Colonic mucosa (tissue), 4 donors: ENCODE measurements around the gene EDN3. TPM values are rescaled to one million over a fixed set of nuclear protein-coding genes. Genes with fewer than 3 reads are reported as not detected.
"Not testable (repeated sequence)": the region's sequence is repeated elsewhere in the genome, so short reads cannot be mapped to it uniquely, and the experiment has no call there.

Experiments used
- DNase-seq: peaks from one replicate; pipeline ENCODE4 v3.0.0-alpha.2; 2020
- H3K27ac ChIP-seq: fragments of 200-600 bp; one replicate; pipeline ENCODE4 v1.8.0; 2021
- H3K27me3 ChIP-seq: fragments of 200-600 bp; one replicate; pipeline ENCODE4 v1.8.0; 2021
- H3K36me3 ChIP-seq: fragments of 200-600 bp; one replicate; pipeline ENCODE4 v1.8.0; 2021
- H3K4me1 ChIP-seq: fragments of 200-600 bp; one replicate; pipeline ENCODE4 v1.8.0; 2021; ENCODE audit warnings: mild to moderate bottlenecking
- H3K4me3 ChIP-seq: fragments of 200-600 bp; one replicate; pipeline ENCODE4 v1.8.0; 2021
- H3K9ac ChIP-seq, 2 donors: one replicate each; pipeline ENCODE4 v1.7.0; 2013; ENCODE audit warnings: control low read depth in 2 of 2, low read depth in 2 of 2, low read length in 2 of 2
- H3K9me3 ChIP-seq: fragments of 200-600 bp; one replicate; pipeline ENCODE4 v1.8.0; 2021
- intact Hi-C: fragments of 100-400 bp; cut with DNase I; formaldehyde crosslinking; loops from one replicate; pipeline ENCODE4 v1.14.1; 2022
- total RNA-seq, 2 donors: library from RNA; stranded (reverse); fragmentation: NEBNext Ultra II Directional in 1 of 2; extraction: Animal tissue kit (Norgen Biotek cat#: 25700) in 1 of 2; gene quantifications; one replicate each; pipeline ENCODE4 v1.2.1, GENCODE V29; 2021
- TF ChIP-seq, protein P1 (sequence below): fragments of 200-600 bp; IDR thresholded peaks from one replicate; pipeline ENCODE4 v1.8.0; 2022; ENCODE audit warnings: antibody characterized with exemption, mild to moderate bottlenecking
- donor health status: healthy.
- donor health status: DM: no; HTN: no; CAD: no.
- donor health status: DM: no; HTN: no; CAD: no.

Gene EDN3
- total RNA-seq, 2 donors from 2014 or later, result 11.7 to 28.8 TPM

DNA sequence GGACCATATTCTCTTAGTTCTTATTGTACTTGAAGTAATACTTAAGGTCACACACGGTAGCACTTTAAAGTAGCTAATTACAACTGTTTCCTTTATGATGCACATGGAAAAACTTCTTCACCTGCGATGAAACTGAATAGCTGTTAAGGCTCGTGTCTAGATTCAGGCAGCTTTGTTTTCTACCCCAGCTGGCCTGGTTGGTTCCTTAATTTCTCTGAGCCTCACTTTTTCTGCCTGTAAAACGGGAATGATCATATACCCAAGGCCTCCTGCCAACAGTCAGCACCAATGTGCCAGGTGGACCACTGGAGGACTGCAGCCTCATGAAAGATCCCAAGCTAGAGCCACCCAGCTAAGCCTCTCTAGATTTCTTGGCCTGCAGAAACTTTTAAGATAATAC, 35.0 kb downstream of the EDN3 start:
- intact Hi-C loops, result no loop called here
- TF ChIP-seq, protein P1, sequence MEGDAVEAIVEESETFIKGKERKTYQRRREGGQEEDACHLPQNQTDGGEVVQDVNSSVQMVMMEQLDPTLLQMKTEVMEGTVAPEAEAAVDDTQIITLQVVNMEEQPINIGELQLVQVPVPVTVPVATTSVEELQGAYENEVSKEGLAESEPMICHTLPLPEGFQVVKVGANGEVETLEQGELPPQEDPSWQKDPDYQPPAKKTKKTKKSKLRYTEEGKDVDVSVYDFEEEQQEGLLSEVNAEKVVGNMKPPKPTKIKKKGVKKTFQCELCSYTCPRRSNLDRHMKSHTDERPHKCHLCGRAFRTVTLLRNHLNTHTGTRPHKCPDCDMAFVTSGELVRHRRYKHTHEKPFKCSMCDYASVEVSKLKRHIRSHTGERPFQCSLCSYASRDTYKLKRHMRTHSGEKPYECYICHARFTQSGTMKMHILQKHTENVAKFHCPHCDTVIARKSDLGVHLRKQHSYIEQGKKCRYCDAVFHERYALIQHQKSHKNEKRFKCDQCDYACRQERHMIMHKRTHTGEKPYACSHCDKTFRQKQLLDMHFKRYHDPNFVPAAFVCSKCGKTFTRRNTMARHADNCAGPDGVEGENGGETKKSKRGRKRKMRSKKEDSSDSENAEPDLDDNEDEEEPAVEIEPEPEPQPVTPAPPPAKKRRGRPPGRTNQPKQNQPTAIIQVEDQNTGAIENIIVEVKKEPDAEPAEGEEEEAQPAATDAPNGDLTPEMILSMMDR, result no peak

DNA sequence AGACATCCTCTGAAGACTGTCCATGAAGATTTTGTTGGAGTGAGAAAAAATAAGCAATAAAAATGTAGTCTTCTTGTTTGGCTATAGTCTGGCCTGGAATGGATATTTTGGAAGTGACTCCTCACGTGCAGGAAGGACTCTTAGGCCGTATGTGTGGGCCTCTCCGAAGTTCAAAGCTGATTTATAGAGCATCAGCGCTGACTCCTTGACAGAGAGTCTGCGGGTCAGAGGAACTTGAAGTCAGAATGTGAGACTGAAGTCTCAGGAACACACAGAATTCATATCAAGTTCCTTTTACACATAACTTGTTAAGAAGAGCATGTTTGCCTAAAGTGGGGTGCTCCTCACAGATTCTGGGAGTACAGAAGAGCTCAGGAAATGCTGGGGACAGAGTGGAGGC, 36.1 kb downstream of the EDN3 start:
- Histone ChIP-seq H3K4me3 (no peak overlapping the region), H3K27ac (no peak overlapping the region), H3K9ac (no peak overlapping the region), H3K9me3 (no peaks in the 10 kb centered on the region), H3K36me3 (no peaks in the 10 kb centered on the region), H3K27me3 (no peaks in the 10 kb centered on the region), H3K4me1 (peaks cover 9% of the 10 kb centered on the region)
- TF ChIP-seq, protein P1, result no peak
- intact Hi-C loops, result no loop called here
- DNase-seq, result no peak

More for the DNA sequence above, 35.0 kb downstream of the EDN3 start:
- Histone ChIP-seq H3K9me3 (no peaks in the 10 kb centered on the region), H3K27ac (no peak overlapping the region), H3K36me3 (no peaks in the 10 kb centered on the region), H3K4me1 (peaks cover 9% of the 10 kb centered on the region), H3K4me3 (no peak overlapping the region), H3K9ac (no peak overlapping the region), H3K27me3 (no peaks in the 10 kb centered on the region)
- no peak for DNase-seq

DNA sequence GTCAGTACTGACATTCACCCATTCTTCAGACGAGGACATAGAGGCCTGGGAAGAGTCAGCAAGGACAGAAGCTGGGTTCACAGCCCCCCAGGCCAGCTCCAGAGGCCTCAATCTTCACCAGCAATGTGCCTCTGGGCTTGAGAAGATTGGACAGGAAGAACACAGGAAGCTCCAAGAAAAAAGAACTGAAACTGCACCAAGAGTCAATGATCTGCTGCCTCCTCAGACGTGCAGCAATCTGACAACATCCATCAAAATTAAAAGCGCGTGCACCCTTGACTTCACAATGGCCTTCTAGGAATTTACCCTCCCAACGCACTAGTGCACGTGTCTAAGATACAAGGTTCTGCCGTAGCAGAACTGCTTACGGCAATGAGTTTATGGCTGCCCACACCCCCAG, 38.0 kb downstream of the EDN3 start:
- H3K9me3 ChIP-seq, H3K36me3 ChIP-seq: not testable (repeated sequence)

DNA sequence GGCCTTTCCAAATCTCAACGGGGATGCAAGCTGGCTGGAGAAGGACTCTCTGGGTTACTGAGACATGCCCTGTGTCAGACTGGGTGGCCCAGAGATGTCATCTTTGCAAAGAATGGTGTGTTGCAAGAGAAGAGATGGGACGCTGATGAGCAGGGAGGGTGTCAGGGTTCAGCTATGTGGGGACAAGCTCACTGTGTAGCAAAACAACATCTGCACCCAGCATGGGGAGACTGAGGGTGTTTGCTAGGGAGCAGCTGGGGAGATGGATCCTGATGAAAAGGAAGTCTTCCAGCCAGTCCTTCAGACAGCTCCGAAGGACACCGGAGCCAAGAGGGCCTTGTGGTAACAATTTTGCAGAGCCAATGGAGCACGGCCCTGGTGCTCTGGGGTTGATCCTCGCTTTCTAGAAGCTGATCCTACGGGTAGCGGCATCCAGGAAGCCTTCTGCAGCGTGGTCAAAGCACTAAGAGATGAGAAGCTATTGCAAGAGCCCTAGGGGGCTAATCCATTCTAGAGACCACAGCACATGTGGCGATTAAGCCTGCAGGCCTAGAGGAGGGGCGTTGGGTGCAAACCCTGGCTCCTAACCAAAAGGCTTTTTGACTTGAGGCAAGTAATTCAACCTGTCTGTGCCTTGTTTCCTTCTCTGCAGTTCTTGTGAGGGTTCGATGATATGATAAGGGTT, 39.9 kb downstream of the EDN3 start:
- H3K9me3 ChIP-seq, result no peaks in the 10 kb centered on the region
- no peaks in the 10 kb centered on the region for H3K4me1 ChIP-seq
- H3K27me3 ChIP-seq, result no peaks in the 10 kb centered on the region
- no peak for DNase-seq
- no peak overlapping the region for H3K4me3 ChIP-seq
- intact Hi-C loops, result no loop called here
- TF ChIP-seq, protein P1, result no peak
- no peak overlapping the region for H3K27ac ChIP-seq
- no peak overlapping the region for H3K9ac ChIP-seq
- H3K36me3 ChIP-seq, result no peaks in the 10 kb centered on the region

More for the DNA sequence above, 38.0 kb downstream of the EDN3 start:
- intact Hi-C loops, H3K27ac ChIP-seq, H3K4me3 ChIP-seq, DNase-seq, H3K9ac ChIP-seq, H3K4me1 ChIP-seq, H3K27me3 ChIP-seq: not testable (repeated sequence)

DNA sequence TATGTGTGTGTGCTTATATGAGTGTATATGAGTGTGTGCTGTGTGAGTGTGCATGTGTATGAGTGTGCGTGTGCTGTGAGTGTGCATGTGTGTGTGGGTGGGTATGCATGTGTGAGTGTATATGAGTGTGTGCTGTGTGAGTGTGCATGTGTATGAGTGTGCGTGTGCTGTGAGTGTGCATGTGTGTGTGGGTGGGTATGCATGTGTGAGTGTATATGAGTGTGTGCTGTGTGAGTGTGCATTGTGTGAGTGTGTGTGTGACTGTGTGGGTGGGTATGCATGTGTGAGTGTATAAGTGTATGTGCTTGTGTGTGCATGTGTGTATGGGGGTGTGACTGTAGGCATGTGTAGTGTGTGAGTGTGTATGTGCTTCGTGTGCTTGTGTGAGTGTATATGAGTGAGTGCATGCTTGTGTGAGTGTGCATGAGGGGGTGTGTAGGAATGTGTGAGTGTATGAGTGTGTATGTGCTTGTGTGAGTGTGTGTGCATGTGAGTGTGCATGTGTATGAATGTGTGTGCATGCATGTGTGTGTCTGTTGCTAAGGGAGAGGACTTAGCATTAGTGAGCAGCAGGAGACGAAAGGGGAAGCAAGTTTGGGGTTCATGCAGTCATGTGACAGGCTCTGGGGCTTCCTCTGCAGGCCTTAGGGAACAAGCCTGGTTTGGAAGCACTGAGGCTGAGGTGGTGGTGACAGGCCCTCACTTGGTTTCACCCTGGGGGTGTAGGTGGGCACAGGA, 41.0 kb downstream of the EDN3 start:
- intact Hi-C loops, H3K9ac ChIP-seq, H3K27me3 ChIP-seq, H3K27ac ChIP-seq, H3K4me1 ChIP-seq, H3K4me3 ChIP-seq, DNase-seq, H3K9me3 ChIP-seq, H3K36me3 ChIP-seq: not testable (repeated sequence)

DNA sequence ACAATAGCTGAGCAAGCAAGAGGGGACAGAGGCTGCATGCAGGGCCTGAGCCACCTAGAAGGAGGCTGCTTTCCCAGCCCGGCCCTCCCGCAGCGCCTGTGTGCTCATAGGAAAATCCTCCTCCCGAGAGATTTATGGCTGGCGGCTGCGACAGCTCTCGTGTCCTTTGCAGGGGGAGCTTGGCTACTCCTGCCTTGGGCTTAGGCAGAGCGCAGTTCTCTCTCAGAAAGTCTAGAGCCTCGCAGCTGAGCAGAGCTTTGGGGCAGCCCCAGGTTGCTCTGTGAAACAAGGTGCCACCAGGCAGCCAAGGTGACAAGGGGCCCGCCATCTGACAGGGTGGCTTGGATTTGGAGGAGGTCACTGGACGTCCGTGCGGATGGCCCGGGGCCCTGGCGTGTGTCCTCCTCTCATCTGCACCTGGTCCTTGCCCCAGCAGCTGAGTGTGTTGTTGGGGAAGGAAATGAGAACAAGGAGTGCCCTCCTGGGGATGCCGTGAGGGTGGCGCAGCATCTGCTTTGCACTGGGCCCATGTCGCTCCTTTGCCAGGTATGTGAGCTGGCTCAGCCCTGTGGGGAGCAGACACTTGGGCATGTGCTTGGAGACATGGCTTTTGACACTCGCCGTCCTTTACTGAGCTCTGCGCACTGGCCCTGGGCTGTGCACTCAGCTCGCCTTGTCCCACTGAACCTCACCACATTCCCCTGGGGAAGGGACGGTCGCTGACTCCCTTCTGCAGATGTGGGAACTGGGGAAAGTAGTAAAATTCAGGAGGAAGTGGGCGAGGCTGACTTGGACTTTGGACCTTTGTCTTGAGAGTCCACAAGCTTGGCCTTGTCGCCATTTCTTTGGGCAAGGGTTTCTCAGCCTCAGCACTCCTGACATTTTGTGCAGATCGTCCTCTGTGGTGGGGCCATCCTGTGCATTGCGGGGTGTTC, 41.9 kb downstream of the EDN3 start:
- no peaks in the 10 kb centered on the region for H3K4me1 ChIP-seq
- no peak overlapping the region for H3K27ac ChIP-seq
- TF ChIP-seq, protein P1, result no peak
- H3K9me3 ChIP-seq, result no peaks in the 10 kb centered on the region
- peak overlapping the region in 1 of 2 donors; percentile 4 for H3K9ac ChIP-seq
- intact Hi-C loops, result no loop called here
- no peak overlapping the region for H3K4me3 ChIP-seq
- H3K36me3 ChIP-seq, result no peaks in the 10 kb centered on the region
- DNase-seq, result peak; percentile 40
- no peaks in the 10 kb centered on the region for H3K27me3 ChIP-seq
